NCI-H1417 treated with DMSO at 0.1 percent for 48 hours (cell line): Measurements from ENCODE around the gene NPL.

ENCODE experiments used
- DNase-seq: peaks from one replicate; lab custom pipeline; 2025; lab: John Stamatoyannopoulos, UW

NPL gene

DNA sequence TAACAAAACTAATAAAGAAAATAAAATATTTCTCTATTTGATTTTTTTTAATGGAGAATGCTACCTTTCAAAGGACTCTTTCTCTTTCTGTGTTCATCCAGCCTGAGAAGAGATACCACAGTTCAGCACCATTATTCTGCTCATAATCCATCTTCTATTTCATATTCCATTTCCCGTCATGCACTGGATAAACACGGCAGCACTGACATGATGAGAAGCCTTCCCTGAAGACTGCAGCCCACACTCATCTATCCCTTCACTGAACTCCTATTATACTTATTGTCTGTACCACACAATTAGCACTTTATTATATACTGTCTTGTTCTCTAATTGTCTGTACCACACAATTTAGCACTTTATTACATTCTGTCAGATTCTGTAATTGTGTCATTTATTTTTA lies 10.7 kb upstream of the NPL start:
- DNase-seq: no peak

DNA sequence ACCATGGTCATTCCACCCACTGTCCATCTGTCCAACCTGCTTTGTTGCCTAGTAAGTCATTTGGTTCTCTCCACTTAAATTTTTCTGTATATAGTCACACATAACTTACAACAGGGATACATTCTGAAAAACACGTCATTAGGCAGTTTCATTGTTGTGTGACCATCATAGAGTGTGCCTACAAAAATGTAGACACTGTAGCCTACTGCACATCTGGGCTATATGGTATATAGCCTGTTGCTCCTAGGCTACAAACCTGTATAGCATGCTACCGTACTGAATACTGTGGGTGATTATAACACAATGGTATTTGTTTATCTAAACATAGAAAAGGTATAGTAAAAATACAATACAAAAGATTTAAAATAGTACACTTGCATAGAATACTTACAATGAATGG lies 10.0 kb upstream of the NPL start:
- no peak for DNase-seq

DNA sequence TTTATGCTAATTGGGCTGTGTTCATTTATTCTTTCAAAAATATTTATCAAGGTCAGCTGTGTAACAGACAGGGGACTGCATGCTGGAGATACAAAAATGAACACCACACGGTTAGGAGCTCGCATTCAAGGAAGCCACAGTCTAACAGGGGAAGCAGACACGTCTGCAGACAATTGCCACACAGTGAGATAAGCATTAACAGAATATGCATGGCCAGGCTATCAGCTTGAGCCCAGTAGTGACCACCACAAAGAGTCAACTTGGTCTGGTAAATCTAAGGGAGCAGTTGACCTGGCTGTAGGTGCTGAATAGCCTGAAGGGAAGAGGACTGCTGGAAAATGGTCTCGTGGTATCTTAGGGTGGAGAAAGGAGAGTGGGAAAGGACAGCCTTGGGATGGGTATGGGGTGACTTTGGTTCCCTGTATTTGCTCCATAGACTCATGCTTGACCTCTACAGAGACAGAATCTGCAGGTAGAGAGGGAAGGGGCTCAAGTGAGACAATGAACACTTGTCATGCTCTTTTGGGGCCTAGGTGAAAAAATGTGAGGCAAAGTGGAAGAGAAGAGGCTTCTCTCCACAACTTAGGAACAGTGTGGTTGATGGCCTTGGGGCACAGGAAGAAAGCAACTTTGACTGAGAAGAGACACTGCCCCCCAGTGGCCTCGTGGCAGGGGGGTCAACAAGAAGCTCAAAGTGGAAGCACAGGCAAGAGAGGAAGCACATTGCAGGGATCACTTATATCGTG lies 7.6 kb upstream of the NPL start:
- DNase-seq: peak; percentile 53

DNA sequence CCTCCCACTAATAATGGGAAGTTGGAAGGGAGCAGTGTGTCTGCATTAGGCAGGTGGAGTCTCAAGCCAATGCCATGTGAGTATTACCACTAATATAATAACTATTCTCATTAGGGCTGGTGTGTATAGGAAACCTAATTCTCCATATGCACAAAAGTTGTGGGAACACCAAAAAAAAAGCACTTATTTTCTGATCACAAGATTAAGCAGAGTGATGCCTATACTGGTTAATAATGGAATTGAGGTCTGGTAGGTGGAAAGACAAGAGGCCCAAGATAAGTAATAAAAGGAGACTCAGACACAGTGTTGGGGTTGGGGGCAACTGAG lies 7.0 kb upstream of the NPL start:
- no peak for DNase-seq

- no peak for DNase-seq
Measured at GRCh38 chr1:182783068-182783467, 6.5 kb upstream of the NPL start.

- DNase-seq: no peak
Measured at GRCh38 chr1:182784556-182785171, 4.9 kb upstream of the NPL start.

- DNase-seq: no peak
Measured at GRCh38 chr1:182785181-182785580, 4.4 kb upstream of the NPL start.

DNA sequence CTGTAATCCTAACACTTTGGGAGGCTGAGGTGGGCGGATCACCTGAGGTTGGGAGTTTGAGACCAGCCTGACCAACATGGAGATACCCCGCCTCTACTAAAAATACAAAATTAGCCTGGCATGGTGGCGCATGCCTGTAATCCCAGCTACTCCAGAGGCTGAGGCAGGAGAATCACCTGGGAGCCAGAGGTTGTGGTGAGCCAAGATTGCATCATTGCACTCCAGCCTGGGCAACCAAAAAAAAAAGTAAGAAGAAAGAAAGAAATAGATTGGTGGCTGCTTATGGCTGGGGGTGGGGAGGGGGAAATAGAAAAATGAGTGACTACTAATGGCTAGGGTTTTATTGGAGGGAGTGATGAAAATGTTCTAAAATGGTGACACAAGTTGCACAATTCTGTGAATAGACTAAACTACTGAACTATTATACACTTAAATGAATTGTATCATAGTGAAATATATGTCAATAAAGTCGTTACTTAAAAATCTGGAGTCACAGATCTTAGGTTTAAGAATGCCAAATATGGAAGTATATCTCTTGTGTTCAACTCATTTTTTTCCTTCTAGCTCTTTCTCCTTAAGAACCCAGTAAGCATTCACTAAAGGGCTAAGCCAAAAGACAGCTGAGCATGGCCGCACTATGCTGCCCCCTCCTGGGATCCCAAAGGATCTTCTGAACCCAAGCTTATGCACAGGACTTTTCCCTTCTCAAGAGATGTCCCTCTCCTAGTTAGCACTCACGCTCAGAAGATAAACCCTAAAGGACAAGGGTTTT lies 3.2 kb upstream of the NPL start:
- DNase-seq: no peak

DNA sequence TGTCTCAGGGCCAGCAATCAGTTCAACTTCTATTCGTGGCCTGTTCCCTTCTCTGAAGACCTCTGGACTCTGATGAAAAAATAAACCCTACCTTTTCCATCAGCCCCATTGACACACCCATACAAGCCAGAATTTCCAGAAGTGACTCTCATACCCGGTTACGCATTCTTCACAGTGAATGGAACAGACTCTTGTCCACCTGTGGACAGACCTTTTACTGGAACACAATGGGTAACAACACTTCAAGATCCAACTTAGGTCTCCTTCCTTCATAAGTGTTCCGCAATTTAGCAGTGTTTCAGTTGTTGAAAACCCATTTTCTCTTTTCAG lies 2.6 kb upstream of the NPL start:
- DNase-seq: no peak

DNA sequence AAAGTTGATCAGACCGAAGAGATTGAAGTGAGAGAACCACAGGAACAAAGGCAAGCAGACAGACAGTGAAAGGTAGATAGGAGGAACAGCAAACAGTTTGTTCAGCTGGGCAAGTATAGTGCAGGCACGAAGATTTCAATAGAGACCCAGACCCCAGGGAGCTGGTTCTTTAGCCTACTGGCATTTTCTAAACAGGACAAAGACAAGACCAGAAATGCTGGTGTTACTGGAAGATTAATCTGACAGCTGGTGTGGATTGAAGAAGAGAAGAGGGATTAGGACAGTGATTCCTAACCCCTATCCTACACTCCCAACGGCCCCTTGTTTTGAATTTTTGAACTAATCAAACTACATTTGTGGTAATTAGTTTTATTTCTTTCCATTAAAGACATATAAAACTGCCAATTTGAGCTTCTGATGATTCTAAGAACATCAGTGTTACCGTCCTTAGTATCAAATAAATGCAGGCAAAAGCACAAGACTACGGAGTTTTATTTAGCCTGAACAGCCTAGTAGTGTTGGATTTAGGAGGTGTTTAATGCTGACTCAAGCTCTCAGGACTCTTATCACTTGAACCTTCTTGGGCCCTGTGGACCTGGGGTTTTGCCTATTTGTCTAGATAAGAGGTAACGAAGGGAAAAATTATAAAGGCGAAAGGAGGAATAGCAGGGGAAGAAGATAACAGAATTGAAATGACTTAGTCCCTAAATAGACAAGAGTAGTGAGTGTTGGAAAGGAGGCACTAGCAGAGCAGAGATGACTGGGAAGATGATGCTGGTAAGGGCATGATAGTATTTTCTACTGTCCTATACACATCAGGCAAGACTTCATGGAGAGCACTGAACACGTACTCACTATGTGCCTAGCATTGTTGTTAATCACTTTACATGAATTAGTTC lies 2.0 kb downstream of the NPL start:
- DNase-seq: no peak

GRCh38 chr1:182794091-182794490 lies 4.5 kb downstream of the NPL start:
- DNase-seq: no peak

DNA sequence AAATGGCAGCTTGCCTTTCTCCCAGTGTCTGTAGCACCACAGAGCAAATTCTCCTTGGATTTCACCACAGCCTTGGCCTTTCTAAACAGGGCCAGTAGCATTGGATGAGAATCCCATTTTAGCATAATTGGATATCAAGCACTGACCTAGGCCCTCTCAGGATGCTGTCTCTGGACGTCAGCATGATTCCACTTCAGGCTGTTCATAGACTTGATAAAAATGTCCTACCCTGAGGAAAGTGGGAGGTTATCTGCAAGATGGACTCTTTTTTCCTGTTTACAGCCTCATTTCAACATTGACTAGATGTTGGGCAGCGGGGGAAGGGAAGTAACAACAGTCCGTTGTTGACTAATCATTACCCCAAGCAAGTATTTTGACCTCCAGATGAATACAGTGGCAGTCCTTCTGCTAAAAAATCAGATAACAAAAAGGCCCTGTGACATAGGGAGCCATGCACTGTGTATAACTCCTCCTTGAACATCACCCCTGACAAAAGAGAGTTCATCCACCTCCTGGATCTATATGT lies 5.2 kb downstream of the NPL start:
- no peak for DNase-seq

DNA sequence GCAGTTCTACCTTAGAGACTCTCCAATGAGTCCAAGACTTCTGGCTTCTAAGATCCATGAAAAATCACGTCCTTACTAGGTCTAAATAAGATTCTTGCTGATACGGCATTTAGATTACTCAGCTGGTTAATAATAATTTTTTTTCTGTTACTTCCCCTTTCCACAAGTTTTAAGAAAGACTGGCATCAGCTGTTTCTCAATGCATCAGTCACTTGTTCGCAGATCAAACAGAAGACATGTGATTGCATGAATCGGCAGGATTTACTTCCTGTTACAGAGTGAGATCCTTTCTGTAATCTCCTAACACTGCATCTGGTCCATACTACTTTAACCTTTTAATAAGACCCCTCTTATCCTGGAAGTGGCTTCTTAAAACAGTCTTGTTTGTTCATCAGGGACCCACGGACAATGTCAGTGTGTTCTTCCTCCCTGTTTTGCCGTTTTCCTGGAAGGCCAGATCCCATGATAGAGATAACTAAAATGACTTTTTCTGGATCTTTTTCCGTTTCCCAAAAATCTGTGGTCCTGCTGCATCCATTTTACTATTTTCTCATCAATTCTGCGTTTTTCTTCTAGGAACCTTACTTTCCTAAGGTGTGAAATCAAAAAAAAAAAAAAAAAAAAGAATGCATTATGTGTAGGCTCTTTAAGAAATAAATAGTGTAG lies 6.1 kb downstream of the NPL start:
- DNase-seq: no peak

- no peak for DNase-seq
Measured at GRCh38 chr1:182802006-182802803, 12.6 kb downstream of the NPL start.

- no peak for DNase-seq
Measured at GRCh38 chr1:182803846-182804245, 14.3 kb downstream of the NPL start.

- DNase-seq: no peak
Measured at GRCh38 chr1:182806015-182806678, 16.6 kb downstream of the NPL start.

- no peak for DNase-seq
Measured at GRCh38 chr1:182807907-182808306, 18.3 kb downstream of the NPL start.

DNA sequence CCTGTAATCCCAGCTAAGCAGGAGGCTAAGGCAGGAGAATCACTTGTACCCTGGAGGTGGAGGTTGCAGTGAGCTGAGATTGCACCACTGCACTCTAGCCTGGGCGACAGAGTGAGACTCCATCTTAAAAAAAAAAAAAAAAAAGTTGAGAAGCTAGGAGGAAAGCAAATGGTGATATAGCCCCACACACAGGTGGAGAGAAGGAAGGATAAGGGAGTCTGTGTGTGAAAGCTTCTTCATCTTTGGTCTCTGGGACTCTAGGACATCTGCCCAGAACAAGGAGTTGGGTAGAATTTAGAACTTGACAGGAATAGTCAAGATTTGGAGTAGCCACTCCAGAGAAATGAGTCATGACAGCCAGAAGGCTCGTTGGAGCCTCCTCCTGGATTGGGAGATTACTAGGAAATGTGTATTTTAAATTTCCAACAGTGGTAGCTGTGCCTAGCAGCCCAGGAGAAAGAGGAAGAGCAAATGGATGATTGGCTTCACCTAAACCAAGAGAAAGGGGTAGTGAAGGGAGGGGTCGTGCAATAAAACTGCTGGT lies 19.9 kb downstream of the NPL start:
- no peak for DNase-seq

DNA sequence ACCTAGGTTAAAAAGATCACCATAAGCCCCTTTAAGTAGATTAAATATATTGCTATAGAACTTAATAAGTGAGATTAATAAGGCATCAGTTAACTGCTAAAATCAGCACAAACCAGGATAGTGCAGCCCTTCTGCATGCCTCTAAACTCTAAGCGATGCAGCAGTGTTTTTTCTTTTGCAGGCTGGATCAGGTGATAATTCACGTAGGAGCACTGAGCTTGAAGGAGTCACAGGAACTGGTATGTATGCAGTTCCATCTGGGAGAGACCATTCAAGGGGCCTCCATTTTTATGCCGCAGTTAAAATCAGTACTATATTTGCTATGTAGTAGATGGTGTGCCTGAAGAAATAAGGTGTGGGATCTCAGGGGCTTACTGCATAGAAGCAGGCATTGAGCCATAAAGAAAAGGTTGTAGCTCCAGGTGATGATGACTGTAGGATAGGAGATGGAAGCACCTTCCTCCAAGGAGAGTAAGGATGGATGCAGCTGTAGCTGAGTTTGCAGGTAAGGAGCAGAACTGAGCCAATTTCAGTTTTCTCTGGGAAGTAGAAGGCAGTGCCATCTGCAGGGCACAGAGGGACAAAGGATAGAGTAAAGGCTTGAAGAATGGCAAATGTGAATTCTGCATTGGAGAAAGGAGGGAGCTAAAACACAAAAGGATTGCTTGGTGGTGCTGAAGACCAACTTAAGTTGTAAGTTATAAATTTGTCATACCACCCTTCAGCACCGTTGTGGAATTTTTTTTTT lies 22.6 kb downstream of the NPL start:
- DNase-seq: no peak
